Activated CD4-positive, CD25-positive, alpha-beta regulatory T cell treated with anti-CD3 and anti-CD28 coated beads, Interleukin-2, amount 50 U/mL, for 16 hours (primary cell): ENCODE data around the gene MTNR1A.

Experiments used
- DNase-seq: peaks from one replicate; pipeline ENCODE4 v3.0.0-alpha.2; 2020; ENCODE audit warnings: low read depth, low spot score

Gene MTNR1A

GRCh38 chr4:186494496-186494895, 60.9 kb downstream of the MTNR1A start:
- no peak for DNase-seq

- no peak for DNase-seq
These were observed 67.6 kb downstream of the MTNR1A start for GRCh38 chr4:186487726-186488125.

- DNase-seq, result no peak
These were observed 69.2 kb downstream of the MTNR1A start for GRCh38 chr4:186486172-186486571.

- DNase-seq, result no peak
These were observed 69.8 kb downstream of the MTNR1A start for GRCh38 chr4:186485561-186486062.

GRCh38 chr4:186485150-186485549, 70.2 kb downstream of the MTNR1A start:
- DNase-seq, result no peak

- DNase-seq, result no peak
These were observed 71.7 kb downstream of the MTNR1A start for GRCh38 chr4:186483656-186484055.
